ENCODE measurements around the gene KIAA1671.
"Not testable (repeated sequence)": the region's sequence is repeated elsewhere in the genome, so short reads cannot be mapped to it uniquely, and the experiment has no call there.

KIAA1671 gene

DNA sequence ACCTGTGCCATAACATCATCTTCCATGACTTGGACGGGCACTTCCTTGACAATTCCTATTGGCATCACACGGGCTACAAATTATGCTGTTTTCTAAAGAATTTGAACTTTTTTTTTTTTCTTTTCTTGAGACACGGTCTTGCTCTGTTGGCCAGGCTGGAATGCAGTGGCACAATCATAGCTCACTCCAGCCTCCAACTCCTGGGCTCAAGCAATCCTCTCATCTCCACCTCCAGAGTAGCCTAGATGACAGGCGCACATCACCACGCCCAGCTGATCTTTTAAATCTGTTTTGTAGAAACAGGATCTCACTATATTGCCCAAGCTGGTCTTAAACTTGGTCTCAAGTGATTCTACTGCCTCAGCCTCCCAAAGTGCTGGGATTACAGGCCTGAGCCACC lies 243.8 kb downstream of the KIAA1671 start:
- no peak for DNase-seq (ENCODE audit: low read depth, low spot score)

GRCh38 chr22:25197340-25197739 lies 244.8 kb downstream of the KIAA1671 start:
- no peak for DNase-seq (ENCODE audit: low read depth, low spot score)

GRCh38 chr22:25199731-25200520 lies 247.4 kb downstream of the KIAA1671 start, which contains the start of gene CRYBB3:
Gene CRYBB3, plus strand, starts transcription at chr22:25199858. Its CDS starts 1,539 bp downstream, at chr22:25201397.
- no peak for DNase-seq (ENCODE audit: low read depth, low spot score)

DNA sequence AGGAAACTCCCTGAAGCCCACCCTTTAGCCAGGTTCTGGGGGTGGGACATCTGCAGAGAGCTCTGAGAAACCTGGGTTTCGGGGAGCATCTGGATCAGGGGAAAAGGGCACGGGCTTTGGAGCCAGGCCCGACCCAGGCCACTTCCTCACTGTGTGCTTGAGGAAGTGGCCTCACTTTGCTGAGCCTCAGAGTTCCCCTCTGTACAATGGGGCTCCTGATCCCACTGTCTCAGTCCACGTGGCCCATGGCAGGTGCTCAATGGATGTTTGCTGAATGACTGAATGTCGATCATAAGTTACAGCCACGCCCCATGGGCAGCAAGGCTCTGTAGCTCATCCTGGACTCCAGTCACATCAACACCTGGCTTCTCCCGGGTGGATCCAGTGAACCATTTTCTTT lies 248.5 kb downstream of the KIAA1671 start:
- no peak for DNase-seq (ENCODE audit: low read depth, low spot score)

DNA sequence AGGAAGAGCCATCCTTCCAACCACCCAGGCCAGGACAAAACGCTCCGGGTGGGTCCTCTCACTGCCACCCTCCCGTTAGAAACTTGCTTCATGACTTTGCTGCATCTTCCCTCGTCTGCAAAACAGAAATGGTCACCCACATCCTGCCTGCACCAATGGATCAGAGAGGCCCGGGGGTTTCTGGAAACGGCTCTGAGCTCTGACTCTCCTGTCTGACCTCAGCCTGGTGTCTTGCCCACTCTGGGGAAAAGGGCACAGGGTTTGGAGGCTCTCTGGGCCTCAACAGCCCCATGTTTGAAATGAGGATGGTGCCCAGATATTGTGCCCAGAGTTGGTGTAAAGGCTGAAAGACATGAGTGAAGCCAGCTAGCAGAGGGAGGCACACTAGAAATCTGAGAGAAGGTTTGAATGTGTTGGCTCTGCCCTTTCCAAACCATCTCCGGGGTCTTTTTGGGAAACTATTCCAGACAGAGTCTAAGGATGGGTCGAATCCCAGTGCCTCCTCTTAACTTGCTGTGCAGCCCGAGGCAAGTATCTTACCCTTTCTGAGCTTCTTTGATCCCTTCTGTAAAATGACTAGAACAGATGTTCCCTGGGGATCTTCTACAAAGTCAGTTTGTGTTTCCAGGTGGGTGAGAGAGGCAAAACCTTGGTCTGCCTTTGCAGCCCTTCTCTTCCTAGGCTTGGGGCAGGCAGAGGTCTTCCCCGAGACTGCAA lies 249.2 kb downstream of the KIAA1671 start:
- no peak for DNase-seq (ENCODE audit: low read depth, low spot score)

- DNase-seq (ENCODE audit: low read depth, low spot score) = peak; percentile 83
Observed at GRCh38 chr22:25202290-25202921, 249.9 kb downstream of the KIAA1671 start.

DNA sequence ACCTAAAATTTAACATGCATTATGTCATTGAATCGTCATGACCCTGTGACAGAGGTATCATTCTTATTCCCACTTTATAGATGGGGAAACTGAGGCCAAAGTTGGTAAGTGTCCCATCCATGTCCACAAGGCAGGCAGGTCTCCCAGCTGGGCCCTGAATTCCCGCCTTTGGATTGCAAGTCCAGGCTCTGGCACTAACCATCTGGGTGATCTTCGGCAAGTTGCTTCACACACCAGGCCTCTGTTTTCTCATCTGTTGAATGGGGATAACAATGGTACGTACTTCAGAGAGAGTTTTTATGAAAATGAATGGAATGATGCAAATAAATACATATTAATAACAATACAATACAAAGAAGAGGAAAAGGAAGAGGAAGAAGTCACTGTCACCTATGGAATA lies 250.6 kb downstream of the KIAA1671 start:
- no peak for DNase-seq (ENCODE audit: low read depth, low spot score)

DNA sequence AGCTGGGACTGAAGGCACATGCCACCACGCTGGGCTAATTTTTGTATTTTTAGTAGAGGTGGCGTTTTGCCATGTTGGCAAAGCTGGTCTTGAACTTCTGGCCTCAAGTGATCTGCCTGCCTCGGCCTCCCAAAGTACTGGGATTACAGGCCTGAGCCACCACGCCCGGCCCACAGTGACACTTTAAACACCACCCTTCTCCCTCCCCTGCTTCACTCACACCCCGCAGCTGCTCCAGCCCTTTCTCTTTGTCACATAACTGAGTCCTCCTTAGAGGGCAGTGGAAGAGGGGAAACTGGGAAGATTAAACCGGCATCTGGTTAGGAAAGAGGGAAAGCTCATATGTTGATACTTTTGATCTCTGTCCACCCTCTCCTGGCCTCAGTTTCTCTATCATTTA lies 252.0 kb downstream of the KIAA1671 start:
- not testable (repeated sequence) for DNase-seq (ENCODE audit: low read depth, low spot score)

GRCh38 chr22:25205847-25206246 lies 253.3 kb downstream of the KIAA1671 start:
- no peak for DNase-seq (ENCODE audit: low read depth, low spot score)

GRCh38 chr22:25206998-25207397 lies 254.5 kb downstream of the KIAA1671 start:
- DNase-seq (ENCODE audit: low read depth, low spot score) = no peak

GRCh38 chr22:25207553-25208157 lies 255.1 kb downstream of the KIAA1671 start:
- DNase-seq (ENCODE audit: low read depth, low spot score) = no peak

GRCh38 chr22:25208328-25208727 lies 255.8 kb downstream of the KIAA1671 start:
- no peak for DNase-seq (ENCODE audit: low read depth, low spot score)

- no peak for DNase-seq (ENCODE audit: low read depth, low spot score)
Observed at GRCh38 chr22:25208743-25209505, 256.4 kb downstream of the KIAA1671 start.

- peak; percentile 5 for DNase-seq (ENCODE audit: low read depth, low spot score)
Observed at GRCh38 chr22:25210793-25211192, 258.3 kb downstream of the KIAA1671 start.

DNA sequence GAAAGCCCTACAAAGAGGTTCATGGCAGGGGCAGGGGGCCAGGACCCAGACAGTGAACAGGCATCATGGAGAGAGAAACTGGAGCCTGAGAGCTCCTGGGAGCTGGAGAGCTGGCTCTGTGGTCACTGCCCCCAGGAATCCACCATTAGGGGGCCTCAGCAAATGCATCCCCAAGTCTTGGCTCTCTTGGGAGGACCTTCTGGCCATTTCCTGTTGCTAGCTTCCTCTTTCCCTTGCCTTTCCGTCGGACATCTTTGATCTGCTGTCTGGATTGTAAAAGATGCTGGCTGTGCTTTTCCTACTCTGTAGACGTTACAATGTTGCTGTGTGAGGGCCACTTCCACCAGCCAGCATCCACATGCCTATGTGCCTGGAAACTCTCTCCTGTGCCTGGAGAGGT lies 259.8 kb downstream of the KIAA1671 start:
- DNase-seq (ENCODE audit: low read depth, low spot score) = no peak

- DNase-seq (ENCODE audit: low read depth, low spot score) = no peak
Observed at GRCh38 chr22:25213221-25213620, 260.7 kb downstream of the KIAA1671 start.

DNA sequence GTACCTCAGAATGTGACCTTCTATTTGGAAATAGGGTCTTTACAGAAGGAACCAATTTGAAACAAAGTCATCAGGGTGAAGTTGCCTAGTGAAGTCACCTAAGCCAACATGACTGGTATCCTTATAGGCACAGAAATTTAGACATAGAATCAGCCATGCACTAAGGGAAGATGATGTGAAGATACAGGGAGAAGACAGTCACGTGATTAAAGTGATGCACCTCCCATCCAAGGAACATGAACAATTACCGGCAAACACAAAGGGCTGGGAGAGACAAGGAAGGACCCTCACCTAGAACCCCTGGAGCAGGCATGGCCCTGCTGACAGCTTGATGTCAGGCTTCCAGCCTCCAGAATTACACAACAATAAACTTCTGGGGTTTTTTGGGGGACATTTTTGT lies 263.7 kb downstream of the KIAA1671 start:
- DNase-seq (ENCODE audit: low read depth, low spot score) = no peak

- DNase-seq (ENCODE audit: low read depth, low spot score) = no peak
Observed at GRCh38 chr22:25219211-25219689, 266.7 kb downstream of the KIAA1671 start, which contains the start of gene CRYBB2. Gene CRYBB2, plus strand, starts transcription at chr22:25219639. Its CDS starts 1,791 bp downstream, at chr22:25221430.

- DNase-seq (ENCODE audit: low read depth, low spot score) = no peak
Observed at GRCh38 chr22:25219948-25220442, 267.5 kb downstream of the KIAA1671 start.

GRCh38 chr22:25221790-25222189 lies 269.3 kb downstream of the KIAA1671 start:
- DNase-seq (ENCODE audit: low read depth, low spot score) = no peak

Measured in astrocyte of the hippocampus (primary cell).